Activated T-cell treated with anti-CD3 and anti-CD28 coated beads for 1 hour (primary cell): Measurements from ENCODE around the gene C9orf43.

Experiments used
- DNase-seq: peaks from one replicate; pipeline ENCODE4 v3.0.0-alpha.2; 2020; ENCODE audit warnings: low read depth

The C9orf43 gene

DNA sequence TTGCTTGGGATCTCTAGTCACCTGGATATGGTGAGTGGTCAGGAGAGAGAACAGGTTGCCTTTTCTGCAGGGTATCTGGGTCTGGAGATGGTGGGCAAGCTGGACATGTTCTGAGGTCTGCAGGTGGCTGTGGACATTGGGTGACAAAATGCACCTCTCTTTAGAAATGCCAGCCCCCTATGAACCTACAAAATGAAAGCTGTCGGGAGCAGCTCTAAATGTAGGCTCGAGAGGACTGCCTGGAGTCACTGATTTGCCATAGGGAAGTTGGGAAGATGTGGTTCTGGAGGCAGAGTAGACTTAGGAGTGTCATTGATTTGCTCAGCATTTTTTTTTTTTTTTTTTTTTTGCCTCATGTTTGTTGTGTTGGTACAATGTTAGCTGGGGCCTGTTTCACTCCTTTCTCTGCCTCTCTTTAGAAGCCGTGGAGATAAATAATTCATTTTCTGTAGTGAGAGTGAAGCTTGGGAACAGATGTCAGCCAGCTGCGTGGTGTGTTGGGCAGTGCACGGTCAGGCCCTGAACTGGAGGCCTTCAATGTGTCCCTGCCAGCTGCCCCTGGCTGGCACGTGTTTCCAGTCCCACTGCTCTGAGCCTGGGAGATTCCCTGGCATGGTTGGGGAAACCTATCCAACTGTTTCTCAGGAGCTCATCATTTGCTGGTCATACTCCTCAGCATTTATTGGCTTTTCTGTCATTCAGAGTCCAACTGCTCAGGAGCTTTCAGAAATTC lies 58.3 kb downstream of the C9orf43 start:
- DNase-seq: no peak

DNA sequence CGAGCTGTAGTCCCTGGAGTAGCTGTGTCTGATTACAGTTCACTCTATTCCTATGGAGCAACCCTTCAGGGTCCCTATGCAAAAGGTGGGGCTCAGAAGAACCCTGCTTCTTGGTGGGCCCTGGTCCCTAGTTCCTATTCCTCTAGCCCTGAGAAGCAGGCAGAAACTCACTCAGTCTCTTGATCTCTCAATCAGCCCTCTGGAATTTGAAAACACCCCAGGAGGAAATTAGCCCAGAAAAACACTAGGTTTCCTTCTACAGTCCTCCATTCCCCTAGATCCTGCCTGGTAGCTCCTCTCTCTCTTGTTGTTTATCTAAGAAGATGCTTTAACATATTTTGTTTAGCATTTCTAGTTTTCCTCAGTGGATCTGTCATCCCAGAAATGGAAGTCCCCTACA lies 60.6 kb downstream of the C9orf43 start:
- no peak for DNase-seq

DNA sequence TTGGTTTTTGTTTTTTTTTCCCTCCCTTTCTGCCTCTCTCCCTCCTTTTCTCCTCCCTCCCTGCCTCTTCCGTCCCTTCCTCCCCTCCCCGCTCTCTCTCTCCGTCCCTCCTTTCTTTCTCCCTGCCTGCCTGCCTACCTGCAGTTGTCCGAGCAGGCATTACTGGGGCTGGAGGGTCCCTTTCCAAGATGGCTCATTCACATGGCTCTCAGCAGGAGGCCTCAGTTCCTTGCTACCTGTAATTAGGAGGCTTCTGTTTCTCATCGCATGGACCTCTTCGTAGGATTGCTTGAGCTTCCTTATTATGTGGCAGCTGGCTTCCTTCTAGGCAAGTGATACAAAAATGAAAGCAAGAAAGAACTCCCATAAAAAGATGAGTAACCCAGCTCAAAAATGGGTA lies 61.0 kb downstream of the C9orf43 start:
- no peak for DNase-seq

DNA sequence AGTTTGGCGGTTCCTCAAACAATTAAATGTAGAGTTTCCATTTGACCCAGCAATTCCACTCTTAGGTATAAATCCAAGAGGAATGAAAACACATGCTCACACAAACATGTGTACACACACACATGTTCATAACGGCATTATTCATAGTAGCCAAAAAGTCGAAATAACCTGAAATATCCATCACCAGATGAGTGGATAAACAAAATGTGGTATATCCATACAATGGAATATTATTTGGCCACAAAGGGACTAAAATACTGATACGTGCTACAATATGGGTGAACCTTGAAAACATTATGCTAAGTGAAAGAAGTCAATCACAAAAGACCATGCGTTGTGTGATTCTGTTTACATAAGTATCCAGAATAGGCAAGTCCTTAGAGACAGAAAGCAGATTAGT lies 61.7 kb downstream of the C9orf43 start:
- DNase-seq: no peak

DNA sequence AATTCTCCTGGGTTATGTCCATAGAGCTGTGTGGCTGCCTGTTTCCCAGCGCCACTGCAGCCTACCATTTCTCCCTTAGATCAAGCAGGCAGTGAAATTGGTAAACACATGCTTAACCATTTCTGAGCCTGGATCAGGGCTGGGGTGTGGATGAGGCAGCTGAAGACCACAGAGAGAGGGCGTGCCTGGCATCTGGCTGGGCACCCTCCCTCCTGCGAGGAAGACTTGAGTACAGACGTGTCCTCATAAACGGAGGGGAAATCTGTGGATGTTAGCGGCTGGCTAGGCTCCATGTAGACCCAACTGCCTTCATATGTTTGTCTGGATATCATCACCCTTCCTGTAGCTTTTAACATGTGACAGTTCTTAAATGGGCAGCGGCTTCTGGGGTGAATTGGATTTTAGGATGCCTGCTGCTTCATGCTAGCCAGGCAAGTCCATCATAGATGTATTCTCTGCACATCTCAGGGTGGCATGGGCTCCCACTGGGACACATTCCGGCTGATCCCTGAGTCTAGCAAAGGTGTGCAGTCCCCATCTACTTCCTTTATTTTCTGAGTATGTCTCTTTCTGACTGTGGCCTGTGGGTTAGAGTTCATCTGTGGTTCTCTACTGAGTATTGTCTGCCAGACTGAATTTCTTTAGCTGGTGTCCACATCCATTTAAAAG lies 63.9 kb downstream of the C9orf43 start:
- DNase-seq: no peak

DNA sequence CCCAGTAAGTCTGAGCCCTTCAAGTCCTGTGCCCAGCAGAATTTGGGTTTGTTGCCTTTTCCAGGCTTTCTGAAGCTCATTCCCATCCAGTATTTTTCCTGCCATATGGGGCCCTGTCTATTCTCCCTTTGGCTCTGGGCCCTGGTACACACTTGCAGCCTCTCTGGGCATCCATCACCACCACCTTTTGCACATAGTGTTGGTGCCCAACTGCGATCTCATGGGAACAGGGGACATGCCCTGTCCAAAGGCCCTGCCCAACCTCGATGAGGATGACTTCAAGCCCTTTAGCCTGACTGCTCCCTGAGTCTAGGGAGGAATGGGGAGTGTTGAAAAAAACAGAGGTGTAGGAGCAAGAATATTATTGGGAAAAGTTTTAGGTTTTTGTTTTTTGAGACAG lies 64.5 kb downstream of the C9orf43 start:
- DNase-seq: no peak

DNA sequence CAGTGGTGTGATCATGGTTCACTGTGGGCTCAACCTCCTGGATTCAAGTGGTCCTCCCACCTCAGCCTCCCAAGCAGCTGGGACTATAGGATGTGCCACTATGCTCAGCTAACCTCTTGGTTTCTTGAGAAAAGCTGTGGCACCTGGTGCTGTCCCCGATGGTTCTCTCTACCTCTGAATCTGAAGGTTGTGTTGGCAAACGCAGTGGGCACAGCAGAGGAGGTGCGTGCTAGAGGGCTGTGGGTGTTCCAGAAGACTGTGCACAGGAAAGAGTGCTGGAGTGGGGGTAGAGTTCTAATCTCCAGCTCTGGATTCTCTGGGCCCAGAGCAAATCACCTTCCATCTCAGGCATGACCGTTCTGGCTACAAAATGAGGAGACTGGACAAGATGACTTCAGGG lies 65.4 kb downstream of the C9orf43 start:
- DNase-seq: no peak

DNA sequence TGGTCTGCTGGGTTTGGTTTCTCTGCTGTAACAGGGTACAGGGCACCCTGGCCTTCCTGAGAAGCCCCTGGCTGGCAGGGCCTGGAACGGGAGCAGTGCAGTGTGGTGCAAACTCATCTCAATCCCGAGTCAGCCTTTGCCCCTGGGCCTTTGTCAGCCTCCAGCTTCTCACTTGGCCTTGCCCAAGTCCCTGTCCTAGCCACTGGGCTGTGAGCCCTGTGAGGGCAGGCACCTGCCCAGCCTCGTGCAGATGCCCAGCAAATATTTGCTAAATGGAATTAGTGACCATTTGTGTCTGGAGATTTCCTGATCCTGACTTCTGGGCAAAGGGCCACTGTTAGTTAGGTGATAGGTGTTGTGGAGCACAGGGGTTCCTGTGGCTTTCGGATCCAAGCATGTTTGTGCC lies 66.0 kb downstream of the C9orf43 start:
- DNase-seq: no peak

DNA sequence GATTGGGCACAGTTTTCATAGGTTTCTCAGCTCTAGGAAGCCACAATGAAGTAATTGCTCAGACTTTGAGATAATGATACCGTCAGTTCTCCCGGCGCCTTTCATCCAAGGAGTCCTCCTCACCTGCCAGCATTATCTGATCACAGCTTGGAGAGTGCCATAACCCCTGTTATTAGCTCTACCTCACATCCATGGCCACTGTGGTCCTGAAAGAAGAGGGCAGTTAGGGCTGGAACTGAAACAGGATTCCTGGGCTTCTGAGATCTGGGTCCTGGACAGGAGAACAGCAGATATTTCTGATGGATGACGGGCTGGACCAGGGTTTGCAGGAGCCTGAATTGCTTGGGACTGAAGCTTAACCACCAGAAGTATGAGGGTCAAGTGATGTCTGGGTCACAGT lies 66.5 kb downstream of the C9orf43 start:
- no peak for DNase-seq

DNA sequence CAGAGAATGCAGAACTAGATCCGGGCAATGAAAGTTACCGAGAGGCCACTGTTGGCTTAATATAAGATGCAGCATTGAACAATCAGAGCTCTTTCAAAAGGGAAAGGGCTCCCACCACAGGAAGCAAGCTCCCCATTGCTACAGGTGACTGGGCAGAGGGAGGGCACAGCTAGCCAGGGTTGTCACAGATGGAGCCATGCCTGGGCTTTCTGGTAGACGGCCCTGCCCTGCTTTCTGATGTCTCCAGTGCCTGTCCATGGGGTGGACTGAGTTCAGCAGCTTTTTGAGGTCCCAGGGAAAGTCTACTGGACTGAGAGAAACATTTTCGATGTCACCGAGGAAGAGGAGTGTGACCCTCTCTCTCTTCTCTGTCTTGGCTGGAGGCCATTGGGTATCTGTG lies 67.1 kb downstream of the C9orf43 start:
- no peak for DNase-seq

DNA sequence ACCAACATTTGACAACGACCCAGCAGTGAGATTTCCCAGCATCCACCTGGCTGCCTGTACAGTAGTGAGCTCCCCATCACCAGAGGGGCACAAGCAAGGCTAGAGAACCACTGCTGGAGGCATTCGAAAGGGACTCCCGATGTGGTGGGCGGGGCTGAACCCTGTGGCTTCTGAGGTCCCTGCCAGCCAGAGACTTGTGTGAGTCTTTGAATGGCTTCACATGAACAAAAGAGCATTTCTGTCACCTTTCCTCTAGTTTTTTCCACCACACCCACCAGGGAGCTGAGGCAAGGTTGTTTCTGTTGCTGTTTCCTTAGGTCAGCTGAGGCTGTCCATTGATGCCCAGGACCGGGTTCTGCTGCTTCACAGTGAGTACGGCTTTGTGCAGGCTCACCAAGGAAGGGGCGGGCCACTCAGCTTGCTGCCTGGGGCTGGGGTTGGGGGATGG lies 68.7 kb downstream of the C9orf43 start:
- DNase-seq: no peak
